Hepatocyte (in vitro differentiated cells): ENCODE results near the gene SAC3D1.

Experiments used
- EZH2 ChIP-seq: fragments of 200-600 bp; sonication (generic); IDR thresholded peaks from 2 replicates; pipeline ENCODE4 v1.6.1; 2016; ENCODE audit warnings: antibody characterized with exemption, mild to moderate bottlenecking, borderline replicate concordance
- TF ChIP-seq, protein P1 (sequence below): fragments of 200-600 bp; sonication (generic); IDR thresholded peaks from 2 replicates; pipeline ENCODE4 v1.5.1; 2016; ENCODE audit warnings: antibody characterized with exemption, mild to moderate bottlenecking; ENCODE audit not compliant: poor library complexity

DNA sequence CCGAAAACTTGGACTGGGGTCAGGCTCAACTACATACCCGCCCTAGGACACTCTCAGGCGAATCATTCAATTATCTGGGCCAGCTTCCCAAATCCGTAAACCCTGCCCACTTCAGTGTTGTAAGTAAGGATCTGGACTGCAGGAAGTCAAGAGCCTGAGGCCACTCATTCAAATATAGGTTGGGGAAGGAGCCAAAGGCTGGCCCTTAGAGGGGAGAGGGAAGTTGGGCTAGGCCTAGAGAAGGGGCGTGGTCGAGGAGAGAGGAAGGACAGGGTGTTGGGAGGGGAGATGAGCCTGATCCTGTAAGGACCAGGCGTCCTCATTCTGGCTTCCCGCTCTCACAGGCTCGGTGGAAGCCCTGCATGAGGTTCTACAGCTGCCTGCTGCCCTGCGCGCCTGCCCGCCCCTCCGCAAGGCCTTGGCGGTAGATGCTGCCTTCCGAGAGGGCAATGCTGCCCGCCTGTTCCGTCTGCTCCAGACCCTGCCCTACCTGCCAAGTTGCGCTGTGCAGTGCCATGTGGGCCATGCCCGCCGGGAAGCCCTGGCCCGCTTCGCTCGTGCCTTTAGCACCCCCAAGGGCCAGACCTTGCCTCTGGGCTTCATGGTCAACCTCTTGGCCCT is 3.0 kb downstream of the SAC3D1 start:
- TF ChIP-seq, protein P1, sequence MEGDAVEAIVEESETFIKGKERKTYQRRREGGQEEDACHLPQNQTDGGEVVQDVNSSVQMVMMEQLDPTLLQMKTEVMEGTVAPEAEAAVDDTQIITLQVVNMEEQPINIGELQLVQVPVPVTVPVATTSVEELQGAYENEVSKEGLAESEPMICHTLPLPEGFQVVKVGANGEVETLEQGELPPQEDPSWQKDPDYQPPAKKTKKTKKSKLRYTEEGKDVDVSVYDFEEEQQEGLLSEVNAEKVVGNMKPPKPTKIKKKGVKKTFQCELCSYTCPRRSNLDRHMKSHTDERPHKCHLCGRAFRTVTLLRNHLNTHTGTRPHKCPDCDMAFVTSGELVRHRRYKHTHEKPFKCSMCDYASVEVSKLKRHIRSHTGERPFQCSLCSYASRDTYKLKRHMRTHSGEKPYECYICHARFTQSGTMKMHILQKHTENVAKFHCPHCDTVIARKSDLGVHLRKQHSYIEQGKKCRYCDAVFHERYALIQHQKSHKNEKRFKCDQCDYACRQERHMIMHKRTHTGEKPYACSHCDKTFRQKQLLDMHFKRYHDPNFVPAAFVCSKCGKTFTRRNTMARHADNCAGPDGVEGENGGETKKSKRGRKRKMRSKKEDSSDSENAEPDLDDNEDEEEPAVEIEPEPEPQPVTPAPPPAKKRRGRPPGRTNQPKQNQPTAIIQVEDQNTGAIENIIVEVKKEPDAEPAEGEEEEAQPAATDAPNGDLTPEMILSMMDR, result no peak
- TF ChIP-seq EZH2, result no peak
